GM10266 (cell line): ENCODE results near the gene COL24A1.
A peak's percentile ranks its signal among the peaks of the same experiment; 100 is the strongest.

Experiments used
- DNase-seq: peaks from one replicate; pipeline ENCODE4 v3.0.0; 2012; ENCODE audit errors: extremely low spot score
- TF ChIP-seq, protein P1 (sequence below): IDR thresholded peaks from 2 replicates; pipeline ENCODE4 v1.5.1; 2012; ENCODE audit warnings: mild to moderate bottlenecking, low read depth; ENCODE audit not compliant: control insufficient read depth, insufficient read depth; ENCODE audit errors: missing control alignments

COL24A1 gene

DNA sequence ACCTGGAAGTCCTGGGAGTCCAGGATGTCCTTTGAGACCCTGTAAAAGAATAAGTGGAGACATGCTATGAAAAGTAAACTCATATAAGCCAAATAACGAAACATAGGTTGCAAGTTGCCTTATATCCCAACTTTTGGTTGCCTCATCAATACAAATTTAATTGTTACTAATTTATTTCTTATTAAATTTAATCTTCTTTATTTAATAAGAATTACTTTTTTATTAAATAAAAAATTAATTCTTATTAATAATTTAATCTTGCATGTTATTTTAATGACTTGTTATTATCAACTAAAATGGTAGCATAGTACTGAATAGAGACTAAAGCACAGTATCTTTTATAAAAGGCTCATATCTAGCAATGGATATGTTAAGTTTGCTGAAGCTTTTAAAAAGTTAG, 92.9 kb downstream of the COL24A1 start:
- no peak for DNase-seq
- TF ChIP-seq, protein P1, sequence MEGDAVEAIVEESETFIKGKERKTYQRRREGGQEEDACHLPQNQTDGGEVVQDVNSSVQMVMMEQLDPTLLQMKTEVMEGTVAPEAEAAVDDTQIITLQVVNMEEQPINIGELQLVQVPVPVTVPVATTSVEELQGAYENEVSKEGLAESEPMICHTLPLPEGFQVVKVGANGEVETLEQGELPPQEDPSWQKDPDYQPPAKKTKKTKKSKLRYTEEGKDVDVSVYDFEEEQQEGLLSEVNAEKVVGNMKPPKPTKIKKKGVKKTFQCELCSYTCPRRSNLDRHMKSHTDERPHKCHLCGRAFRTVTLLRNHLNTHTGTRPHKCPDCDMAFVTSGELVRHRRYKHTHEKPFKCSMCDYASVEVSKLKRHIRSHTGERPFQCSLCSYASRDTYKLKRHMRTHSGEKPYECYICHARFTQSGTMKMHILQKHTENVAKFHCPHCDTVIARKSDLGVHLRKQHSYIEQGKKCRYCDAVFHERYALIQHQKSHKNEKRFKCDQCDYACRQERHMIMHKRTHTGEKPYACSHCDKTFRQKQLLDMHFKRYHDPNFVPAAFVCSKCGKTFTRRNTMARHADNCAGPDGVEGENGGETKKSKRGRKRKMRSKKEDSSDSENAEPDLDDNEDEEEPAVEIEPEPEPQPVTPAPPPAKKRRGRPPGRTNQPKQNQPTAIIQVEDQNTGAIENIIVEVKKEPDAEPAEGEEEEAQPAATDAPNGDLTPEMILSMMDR, result no peak

DNA sequence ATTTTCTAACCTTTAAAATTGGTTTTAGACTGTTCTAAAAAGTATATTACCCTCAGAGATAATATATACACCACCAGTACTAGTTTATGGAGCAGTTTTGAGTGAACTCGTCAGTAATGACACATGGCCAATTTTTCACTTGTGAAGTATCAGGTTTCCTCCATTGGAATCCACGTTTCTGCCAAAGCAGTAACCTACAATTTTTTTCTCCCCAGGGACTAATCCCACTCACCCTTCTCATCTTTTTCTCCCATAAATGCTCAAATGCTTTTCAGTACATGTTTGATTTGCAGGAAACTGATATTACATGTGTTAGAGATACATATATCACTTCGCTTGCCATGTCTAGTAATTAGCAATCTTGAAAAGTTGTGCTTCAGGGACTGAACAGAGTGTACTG, 94.1 kb downstream of the COL24A1 start:
- no peak for DNase-seq
- TF ChIP-seq, protein P1, result no peak

DNA sequence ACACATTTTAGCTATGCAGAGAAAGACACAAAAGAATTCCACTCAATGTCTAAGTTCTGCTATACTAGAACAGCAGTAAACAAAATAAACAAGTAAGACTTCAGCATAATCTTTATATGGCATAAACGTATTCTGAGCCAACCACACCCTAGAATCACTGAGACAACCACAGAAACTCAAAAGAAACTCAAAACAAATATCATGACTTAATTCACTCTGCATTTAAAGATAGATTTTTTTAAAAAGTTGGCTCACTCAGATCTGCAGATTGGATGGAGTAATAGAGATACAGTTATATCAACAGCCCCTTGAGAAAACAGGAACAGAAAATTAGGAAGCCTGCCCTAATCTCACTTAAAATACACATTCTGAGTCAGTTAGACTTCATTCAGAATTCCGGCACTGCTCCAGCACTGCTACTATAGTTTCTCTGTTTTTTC, 95.0 kb downstream of the COL24A1 start:
- DNase-seq, result no peak
- TF ChIP-seq, protein P1, result no peak

DNA sequence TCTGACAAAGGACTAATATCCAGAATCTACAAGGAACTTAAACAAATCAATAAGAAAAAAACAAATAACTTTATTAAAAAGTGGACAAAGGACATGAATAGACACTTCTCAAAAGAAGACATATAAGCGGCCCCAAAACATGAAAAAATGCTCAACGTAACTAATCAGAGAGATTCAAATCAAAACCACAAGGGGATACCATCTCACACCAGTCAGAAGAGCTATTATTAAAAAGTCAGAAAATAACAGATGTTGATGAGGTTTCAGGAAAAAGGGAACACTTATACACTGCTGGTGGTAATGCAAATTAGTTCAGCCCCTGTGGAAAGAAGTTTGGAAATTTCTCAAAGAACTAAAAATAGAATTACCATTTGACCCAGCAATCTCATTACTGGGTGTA, 102.2 kb downstream of the COL24A1 start:
- TF ChIP-seq, protein P1, result no peak

DNA sequence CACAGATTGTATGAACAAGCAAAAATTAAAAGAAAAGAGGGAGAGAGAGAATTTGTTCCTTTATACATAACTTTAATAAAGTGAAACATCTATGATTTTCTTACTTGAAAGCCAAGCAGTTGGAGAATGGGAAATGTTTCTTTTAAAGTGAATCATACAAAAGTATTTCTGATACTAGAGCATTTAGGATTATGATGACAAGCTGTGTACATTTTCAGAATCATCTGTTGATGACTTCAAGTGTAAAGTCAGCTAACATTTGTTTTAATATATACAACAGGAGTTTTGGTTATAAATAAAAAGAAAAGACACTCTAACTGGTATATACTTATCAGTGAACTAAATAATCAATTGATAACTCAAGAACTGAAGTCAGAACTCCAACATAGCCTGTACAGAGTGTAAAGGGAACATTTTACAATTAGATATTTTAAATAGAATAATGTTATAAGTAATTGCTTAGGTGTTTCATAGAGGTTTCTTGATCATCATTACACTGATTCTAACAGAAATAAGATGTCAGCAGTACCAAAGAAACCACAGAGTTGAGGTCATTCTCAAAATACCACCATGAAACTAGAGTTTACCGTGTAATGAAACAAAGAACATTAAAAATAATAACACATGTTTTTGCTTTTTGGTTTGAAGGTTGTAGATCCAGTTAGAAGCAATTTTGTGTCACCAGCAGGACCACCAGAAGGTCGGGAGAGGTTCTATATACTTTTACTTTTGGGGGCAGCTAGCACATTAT, 103.4 kb downstream of the COL24A1 start:
- TF ChIP-seq, protein P1, result no peak
- peak; percentile 10 for DNase-seq

More for the DNA sequence above, 102.2 kb downstream of the COL24A1 start:
- no peak for DNase-seq

DNA sequence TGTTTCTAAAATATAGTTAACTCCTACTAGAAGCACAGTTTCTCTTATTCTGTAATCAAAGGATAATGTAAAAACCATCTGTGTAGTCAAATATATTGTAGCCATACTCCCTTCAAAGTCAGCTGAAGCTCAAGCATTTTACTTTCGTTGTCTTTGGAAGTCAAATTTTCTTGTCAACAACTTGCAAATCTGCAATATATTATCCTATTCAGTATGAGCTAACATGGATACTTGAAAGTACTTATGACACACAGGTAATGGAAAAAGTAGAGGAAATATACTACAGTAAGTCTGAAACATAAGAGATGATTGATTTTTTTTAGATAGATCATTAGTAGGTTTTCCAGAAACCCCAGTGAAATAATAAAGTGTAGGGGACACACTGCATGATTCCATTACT, 121.5 kb downstream of the COL24A1 start:
- no peak for DNase-seq
- TF ChIP-seq, protein P1, result no peak

DNA sequence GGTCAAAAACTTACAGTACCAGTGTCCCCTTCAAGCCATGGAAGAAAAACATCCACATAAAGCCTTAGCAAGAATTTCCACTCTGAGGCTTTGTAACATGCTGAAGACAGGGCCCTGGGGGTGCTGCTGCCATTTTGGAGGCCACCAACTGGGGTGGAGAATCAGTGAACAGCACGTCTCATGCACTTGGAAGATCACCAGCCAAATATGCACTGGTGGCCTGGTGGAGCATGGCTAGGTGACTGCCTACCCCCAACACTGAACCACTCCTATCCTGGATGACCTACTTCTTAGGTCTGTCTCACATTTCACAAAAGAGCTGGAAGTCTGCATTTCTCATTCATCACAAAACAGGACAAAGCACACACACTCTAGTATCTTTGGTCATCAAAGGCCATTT, 126.4 kb downstream of the COL24A1 start:
- DNase-seq, result no peak
- TF ChIP-seq, protein P1, result no peak
